Epithelial cell of proximal tubule (primary cell): ENCODE measurements around the gene E2F3. TPM values are rescaled to one million over a fixed set of nuclear protein-coding genes. Genes with fewer than 3 reads are reported as not detected.

Experiments
- DNase-seq: peaks from one replicate; pipeline ENCODE4 v3.0.0-alpha.2; 2011; ENCODE audit warnings: low read depth
- H3K4me3 ChIP-seq: 2 replicates; pipeline ENCODE4 v1.5.1; 2011; ENCODE audit warnings: low read depth, mild to moderate bottlenecking, low read length
- total RNA-seq: library from RNA; depleted of rRNA; stranded (reverse); fragments of >200 nt; gene quantifications from 2 replicates; pipeline ENCODE4 v1.2.3, GENCODE V29; 2015
- TF ChIP-seq, protein P1 (sequence below): conservative IDR thresholded peaks from 2 replicates; pipeline ENCODE4 v1.5.1; 2012; ENCODE audit warnings: low read depth, mild to moderate bottlenecking, low read length

The E2F3 gene
- total RNA-seq, 1 donor from 2014 or later: 12.5 TPM

DNA sequence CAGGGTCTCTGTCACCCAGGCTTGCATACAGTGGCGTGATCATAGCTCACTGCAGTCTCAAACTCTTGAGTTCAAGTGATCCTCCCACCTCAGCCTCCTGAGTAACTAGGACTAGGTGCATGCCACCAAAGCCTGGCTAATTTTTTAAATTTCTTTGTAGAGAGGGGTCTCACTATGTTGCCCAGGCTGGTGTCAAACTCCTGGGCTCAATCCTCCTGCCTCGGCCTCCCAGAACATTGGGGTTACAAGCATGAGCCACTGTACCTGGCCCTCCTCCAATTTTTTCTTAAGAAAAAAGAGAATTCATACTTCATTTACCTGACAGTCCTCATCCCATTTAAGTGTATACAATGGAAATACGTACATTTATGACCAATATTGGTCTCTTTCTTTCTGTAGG lies 37.9 kb downstream of the E2F3 start:
- TF ChIP-seq, protein P1, sequence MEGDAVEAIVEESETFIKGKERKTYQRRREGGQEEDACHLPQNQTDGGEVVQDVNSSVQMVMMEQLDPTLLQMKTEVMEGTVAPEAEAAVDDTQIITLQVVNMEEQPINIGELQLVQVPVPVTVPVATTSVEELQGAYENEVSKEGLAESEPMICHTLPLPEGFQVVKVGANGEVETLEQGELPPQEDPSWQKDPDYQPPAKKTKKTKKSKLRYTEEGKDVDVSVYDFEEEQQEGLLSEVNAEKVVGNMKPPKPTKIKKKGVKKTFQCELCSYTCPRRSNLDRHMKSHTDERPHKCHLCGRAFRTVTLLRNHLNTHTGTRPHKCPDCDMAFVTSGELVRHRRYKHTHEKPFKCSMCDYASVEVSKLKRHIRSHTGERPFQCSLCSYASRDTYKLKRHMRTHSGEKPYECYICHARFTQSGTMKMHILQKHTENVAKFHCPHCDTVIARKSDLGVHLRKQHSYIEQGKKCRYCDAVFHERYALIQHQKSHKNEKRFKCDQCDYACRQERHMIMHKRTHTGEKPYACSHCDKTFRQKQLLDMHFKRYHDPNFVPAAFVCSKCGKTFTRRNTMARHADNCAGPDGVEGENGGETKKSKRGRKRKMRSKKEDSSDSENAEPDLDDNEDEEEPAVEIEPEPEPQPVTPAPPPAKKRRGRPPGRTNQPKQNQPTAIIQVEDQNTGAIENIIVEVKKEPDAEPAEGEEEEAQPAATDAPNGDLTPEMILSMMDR: no peak
- H3K4me3 ChIP-seq: no peak overlapping the region
- DNase-seq: no peak

DNA sequence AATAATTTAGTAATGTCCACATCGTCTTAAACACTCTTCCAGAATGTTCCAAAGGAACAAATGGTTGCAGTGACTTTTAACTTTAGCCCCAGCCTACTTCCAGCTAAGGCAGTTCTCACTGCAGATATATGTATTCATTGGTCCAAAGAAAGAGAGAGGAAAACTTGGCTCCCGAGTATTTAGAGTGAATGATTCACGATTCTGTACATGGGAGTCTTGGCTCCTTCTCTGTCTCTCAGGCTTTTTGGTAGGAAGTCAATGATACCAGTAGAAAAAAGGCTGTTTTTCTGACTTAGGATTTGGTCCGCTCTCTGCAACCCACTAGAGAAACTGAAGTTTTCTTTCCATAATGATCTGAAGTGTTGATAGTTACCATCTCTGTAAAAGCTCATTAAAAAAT lies 38.6 kb downstream of the E2F3 start:
- TF ChIP-seq, protein P1: no peak
- DNase-seq: no peak
- no peak overlapping the region for H3K4me3 ChIP-seq

DNA sequence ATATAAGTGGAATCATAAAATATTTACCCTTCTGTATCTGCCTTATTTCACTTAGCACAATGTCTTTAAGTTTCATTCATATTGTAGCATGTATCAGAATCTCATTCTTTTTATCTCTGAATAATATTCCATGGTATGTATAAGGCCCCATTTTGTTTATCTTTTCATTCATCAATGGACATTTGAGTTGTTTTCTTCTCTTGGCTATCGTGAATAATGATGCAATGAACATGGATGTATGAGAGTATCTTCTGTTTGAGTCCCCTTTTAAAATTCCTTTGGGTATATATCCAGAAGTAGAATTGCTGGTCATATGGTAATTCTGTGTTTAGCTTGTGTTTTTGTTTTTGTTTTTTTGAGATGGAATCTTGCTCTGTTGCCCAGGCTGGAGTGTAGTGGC lies 39.6 kb downstream of the E2F3 start:
- DNase-seq: no peak
- TF ChIP-seq, protein P1: no peak
- no peak overlapping the region for H3K4me3 ChIP-seq

GRCh38 chr6:20441921-20442320 lies 40.2 kb downstream of the E2F3 start:
- TF ChIP-seq, protein P1: no peak
- DNase-seq: no peak

GRCh38 chr6:20444786-20445271 lies 43.1 kb downstream of the E2F3 start:
- no peak overlapping the region for H3K4me3 ChIP-seq
- no peak for DNase-seq
- TF ChIP-seq, protein P1: no peak

More at GRCh38 chr6:20441921-20442320, 40.2 kb downstream of the E2F3 start:
- H3K4me3 ChIP-seq: no peak overlapping the region

DNA sequence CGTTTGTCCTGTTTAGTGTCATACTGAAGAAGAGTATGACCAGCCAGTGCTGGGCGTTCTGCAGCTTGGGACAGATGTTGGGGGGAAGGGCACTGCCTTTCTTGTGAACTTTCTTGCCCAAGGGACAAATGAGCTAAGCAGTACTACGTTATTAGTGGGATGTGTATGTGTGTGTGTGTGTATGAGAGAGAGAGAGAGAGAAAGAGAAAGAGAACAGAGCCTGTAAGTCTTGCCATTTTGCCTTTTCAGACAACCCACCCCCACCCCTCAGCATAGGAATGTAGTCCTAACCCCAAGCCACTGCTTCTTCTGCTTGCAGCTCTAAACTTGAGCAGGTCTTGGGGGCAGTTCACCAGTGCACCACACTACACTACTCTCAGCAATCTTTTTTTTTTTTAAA lies 45.5 kb downstream of the E2F3 start:
- no peak for DNase-seq
- no peak overlapping the region for H3K4me3 ChIP-seq
- TF ChIP-seq, protein P1: no peak

- TF ChIP-seq, protein P1: no peak
- H3K4me3 ChIP-seq: no peak overlapping the region
- no peak for DNase-seq
These were observed 46.0 kb downstream of the E2F3 start for GRCh38 chr6:20447581-20448132.
